NCI-H1694 (cell line): ENCODE measurements around the gene ZNF460.

ENCODE experiments used
- DNase-seq: peaks from one replicate; lab custom pipeline; 2025; lab: John Stamatoyannopoulos, UW

Gene ZNF460

DNA sequence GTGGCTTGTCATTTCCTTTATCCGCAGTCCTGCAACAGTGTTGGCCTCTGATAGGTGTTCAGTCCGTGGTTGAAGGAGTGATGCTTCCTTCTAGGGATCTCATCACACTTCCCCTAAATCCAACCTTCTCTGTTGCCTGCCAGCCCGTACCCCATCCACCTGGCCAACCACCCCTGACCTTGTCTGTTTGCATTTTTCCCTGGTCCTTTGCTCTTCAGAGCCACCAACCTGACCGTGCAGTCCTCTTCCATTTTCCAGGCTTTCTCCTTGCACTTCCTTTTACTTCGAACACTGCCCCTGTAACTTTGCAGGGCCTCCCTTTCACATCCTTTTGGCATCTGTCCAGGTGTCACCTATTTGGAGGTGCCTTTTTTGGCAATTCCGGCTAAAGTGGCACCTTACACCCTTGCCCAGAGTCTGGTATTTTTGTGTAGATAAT lies 696 bp downstream of the ZNF460 start:
- DNase-seq, result peak; percentile 2

DNA sequence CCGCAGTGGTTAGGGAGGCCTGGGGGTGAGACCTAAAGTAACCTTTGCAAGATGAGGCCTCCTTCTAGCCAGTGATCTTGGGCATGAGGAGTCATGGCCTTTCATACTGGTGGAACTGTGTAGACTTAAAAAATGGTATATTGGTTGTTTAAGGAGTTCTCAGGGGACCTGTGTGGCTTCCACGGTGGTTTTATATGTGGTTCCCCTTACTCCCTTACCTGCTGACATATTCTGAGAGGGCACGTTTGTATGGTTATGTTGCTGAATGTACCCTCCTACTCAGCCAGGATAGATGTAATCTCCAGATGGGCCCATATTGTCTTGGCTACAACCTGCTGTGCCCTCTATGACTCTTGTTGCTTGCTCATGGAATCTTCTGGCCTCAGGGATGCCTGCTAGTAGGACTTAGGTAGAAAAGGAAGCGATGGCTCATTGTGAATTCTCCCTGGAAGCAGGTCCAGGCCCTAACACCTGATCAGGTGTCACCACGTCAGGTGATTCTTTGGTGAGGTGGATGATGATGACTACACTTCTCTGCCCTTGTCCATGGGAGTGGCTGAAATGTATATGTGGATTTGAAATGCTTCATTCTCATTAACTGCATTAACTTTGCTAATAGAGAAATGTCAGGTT lies 1.8 kb downstream of the ZNF460 start:
- no peak for DNase-seq

DNA sequence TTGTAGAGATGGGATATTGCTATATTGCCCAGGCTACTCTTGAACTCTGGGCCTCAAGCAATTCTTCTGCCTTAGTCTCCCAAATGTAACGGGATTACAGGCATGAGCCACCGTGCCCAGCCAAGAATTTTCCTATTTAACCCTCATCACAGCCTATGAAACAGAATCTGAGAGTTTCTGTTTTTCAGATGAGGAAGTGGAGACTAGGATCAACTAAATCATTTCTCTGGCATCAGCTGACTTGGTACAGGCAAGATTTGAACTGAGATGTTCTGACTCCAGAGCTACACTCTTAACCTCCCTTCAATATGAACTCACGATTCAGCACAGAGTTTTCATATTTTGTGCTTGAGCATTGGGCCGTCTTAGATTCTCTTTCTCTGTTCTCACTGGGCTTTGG lies 8.1 kb downstream of the ZNF460 start:
- DNase-seq, result no peak

DNA sequence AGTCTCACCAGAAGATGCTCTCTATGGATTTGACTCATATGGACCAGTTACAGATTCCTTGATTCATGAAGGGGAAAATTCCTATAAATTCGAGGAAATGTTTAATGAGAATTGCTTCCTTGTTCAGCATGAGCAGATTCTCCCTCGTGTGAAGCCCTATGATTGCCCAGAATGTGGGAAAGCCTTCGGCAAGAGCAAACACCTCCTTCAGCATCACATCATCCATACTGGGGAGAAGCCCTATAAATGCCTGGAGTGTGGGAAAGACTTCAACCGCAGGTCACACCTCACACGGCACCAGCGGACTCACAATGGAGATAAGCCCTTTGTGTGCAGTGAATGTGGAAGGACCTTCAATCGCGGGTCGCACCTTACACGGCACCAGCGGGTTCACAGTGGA lies 10.7 kb downstream of the ZNF460 start:
- DNase-seq, result no peak

DNA sequence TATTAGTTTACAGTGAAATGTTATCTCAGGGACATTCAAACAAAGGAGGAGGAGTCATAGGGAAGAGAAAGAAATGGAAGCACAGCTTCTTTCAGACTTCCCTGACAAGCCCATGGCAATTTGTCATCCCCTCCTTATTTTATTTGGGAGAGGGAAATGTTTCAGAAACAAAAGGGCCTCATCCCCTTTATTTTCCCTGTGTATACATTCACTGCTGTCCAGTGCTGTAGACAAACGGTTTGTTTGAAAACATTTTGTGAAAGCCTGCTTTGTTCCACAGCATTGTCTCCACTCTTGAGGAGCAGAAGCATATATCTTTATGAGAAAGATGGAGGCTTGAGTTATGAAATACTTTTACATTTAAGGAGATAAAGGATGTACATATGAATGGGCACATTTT lies 12.3 kb downstream of the ZNF460 start:
- no peak for DNase-seq

DNA sequence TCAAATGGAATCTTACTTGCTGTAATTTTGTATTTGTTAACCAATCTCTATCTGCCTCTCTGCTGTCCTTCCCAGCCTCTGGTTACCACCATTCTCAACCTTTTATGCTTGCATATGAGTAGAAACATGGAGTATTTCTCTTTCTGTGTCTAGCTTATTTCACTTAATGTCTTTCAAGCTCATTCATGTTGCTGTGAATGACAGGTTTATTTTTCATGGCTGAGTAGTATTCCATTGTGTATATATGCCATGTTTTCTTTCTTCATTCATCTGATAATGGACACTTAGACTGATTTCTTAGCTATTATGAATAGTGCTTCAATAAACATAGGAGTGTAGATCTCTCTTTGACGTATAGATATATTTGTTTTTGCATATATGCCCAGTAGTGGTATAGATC lies 13.4 kb downstream of the ZNF460 start:
- DNase-seq, result no peak

DNA sequence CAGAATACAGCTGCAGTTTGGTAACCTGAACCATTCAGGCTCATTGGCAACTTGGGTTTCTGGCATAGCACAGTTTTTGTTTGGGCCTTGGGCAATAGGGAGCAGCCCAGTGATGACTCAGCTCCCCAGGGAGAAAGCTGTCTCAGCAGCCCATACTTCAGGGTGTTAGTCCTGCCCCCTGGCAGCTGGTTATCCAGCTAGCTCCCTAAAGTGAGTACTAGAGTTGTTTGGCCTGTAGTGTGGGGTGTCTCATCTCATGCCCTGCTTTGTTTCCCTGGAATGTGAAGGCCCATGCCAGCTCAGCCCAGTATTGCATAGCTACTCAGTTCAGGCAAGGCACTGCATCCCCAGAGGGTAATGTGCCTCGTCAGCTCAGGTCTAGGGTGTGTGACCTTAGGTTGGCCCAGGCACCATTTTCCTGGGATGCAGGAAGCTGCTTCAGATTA lies 21.8 kb downstream of the ZNF460 start:
- no peak for DNase-seq

DNA sequence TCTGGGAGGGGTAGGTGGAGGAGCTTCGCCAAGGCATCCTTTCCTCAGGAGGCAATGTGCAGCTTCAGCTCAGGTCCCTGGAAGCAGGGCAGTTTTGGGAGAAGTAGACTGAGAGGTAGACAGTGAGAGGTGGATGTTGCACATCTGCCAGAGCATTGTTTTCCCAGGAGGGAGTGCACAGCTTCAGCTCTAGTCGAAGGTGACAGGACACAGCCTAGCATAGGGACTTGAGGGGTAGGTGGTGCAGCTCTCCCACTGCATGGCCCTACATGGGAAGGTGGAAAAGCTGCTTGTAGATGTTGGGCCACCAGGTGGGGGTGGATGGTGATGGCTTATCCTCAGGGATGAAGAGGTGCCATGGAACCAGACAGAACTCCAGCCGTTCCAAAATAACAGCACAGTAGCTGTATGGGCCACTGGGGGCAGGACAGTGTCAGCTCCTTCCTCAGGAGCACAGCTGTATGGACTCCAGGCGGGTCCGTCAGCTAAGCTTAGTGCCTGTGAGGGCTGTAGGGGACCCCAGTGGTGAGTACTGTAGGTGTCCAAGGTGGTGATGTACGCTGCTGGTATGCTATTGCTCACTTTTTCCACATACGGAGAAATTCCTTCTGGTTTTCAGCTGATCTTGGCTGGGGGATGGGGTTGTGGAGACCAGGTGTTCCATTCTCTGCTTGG lies 22.6 kb downstream of the ZNF460 start:
- DNase-seq, result no peak

DNA sequence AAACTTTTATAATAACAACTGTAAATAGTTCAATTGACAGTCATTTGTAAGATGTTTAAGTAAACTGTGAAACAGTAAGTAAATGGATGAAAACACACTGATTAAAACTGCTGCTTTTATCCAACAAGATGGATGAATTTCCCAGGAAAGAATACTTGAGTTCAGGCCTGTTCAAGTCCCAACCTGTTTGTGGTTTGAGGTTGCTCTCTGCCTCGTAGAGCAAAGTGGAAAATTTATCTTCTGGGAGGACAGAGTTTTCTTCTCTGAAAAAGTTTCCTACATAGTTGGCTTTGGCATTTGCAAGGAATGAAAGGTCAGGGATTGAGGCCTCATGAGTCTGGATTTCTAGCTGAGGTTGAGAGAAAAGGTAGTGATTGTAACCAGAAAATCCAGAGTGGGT lies 24.8 kb downstream of the ZNF460 start:
- no peak for DNase-seq

DNA sequence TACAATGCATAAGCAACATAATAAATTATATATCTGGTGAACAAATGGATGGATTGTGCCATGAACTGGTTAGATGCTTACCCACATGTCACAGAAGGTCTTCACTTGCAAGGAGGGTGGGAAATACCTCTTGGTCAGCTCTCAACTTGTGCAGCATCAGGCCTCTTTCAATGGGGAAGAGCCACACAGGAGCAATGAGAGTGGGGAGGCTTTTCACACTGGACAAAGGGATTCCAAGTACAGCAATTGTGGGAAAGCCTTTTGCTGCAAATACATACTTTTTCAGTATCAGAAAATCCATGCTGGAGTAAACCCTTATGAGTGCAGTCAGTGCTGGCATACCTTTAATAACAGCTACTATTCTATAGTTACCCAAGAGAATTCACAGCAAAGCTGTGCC lies 28.2 kb downstream of the ZNF460 start:
- DNase-seq, result no peak

DNA sequence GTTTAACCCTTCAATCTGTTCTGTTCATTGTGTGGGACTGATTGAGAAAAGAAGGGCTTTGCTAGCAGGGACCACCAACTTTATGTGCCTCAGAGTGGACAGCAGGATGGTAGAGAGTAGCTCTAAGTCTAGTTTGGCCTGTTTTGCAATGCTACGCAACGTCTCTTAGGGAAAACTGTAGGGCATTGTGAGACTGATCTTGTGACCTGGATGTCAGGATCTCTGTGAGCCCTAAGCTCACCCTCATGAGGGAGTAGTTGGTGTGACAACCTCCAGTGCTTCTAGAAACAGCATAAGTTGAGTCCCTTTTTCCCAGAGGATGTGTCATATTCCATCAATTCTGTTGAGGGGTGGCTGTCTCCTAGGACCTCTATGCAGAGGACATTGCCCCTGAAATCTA lies 30.5 kb downstream of the ZNF460 start:
- DNase-seq, result no peak

DNA sequence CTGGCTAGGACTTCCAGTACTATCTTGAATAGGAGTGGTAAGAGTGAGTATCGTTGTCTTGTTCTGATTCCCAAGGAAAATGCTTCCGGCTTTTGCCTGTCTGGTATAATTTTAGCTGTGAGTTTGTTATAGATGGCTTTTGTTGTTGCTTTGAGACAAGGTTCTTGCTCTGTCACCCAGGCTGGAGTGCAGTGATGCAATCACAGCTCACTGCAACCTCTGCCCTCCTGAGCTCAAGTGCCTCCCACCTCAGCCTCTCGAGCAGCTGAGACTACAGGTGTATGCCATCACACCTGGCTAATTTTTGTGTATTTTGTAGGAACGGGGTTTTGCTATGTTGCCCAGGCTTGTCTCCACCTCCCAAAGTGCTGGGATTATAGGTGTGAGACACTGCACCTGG lies 33.9 kb downstream of the ZNF460 start:
- DNase-seq, result no peak

DNA sequence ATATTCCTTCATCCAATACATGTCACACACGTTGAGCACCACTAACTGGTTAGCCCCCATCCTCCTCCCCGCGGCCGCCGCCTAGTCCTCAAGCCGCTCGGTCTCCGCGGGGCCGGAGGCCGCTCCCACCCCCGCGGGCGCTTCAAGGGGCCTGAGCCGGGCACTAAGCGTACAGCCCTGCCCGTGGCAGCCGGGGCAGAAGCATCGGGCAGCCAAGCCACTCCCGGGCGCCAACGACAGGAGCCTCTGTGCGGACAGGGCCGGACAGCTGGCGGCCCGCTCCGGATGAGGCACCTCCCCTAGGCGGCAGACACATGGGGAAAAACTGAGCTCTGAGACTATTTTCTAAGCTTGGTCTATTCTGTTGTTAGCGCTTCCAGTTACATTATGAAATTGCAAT lies 37.2 kb downstream of the ZNF460 start:
- DNase-seq, result no peak

DNA sequence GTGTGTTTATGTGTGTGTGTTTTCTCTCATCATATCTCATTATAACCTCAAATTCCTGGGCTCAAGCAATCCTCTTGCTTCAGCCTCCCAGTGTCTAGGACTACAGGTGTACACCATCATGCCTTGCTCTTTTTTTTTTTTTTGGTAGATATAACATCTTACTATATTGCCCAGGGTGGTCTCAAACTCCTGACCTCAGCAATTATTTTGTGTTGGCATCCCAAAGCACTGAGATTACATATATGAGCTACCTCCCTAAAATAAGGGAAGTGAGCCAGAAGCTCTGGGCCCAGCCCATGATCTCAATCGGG lies 39.5 kb downstream of the ZNF460 start:
- no peak for DNase-seq

DNA sequence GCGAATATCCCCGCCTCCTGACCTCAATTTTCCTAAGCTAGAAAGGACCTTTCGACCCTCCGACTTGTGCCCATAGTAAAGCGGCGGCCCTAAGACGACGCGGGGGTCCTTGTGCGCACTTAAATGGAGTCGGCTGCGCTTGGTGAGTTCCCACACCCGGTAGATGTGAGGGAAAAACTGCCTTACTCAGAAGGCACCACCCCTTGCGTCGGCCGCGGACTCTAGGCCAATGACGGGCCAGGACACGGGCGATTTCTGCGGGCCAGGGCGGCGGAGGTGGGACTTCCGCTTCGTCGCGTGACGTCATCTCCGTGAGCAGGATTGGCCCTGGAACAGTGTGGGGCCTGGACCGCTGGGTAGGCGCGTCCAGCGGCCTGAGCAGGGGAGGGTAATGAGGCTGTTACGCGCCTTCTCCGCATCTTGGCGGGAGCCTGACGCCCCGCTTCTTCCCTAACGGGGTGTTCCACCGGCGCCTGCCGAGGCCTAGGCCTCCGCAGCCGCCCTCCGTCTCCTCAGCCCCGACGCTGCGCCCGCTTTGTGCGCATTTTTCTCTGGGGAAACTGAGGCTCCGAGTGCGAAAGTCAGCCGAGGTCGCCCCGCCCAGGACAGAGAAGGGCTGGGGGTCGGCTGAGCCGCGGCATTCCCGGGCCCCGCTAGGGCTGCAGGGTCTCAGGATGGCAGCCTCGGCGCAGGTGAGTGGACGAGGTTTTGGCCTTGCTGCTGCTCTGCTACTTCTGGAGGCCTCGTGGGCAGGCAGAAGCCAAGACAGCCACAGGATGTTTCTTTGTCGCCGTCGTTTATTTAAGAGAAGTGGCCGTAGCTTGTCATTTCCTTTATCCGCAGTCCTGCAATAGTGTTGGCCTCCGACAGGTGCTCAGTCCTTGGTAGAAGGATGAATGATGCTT lies 40.1 kb downstream of the ZNF460 start, which contains the start of gene ZNF543:
Gene ZNF543, plus strand, starts transcription at position 293 of the 905 bp plus-strand sequence. Its CDS starts 382 bp downstream, at position 675.
- DNase-seq, result peak; percentile 90

DNA sequence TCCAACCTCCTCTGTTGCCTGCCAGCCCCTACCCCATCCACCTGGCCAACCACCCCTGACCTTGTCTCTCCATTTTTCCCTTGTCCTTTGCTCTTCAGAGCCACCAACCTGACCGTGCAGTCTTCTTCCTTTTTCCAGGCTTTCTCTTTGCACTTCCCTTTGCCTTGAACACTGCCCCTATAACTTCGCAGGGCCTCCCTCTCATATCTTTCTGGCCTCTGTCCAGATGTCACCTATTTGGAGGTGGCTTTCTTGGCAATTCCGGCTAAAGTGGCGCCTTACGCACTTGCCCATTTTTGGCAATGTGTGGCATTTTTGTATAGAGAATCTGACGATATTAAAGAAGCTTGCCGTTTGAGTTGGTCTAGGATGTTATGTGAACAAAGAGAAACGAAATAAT lies 40.8 kb downstream of the ZNF460 start:
- DNase-seq, result no peak

DNA sequence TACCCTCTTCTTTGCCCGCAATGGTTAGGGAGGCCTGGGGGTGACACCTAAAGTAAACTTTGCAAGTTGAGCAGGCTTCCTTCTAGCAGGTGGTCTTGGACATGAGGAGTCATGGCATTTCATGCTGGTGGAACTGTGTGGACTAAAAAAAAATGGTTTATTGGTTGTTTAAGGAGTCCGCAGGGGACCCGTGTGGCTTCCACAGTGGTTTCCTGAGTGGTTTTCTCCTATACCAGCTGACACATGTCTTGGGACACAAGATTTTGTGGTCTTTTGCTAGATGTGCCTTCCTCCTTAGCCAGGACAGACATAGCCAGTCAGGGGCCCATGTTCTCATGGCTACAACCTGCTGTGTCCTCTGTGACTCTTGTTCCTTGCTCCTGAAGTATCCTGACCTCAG lies 41.5 kb downstream of the ZNF460 start:
- no peak for DNase-seq

DNA sequence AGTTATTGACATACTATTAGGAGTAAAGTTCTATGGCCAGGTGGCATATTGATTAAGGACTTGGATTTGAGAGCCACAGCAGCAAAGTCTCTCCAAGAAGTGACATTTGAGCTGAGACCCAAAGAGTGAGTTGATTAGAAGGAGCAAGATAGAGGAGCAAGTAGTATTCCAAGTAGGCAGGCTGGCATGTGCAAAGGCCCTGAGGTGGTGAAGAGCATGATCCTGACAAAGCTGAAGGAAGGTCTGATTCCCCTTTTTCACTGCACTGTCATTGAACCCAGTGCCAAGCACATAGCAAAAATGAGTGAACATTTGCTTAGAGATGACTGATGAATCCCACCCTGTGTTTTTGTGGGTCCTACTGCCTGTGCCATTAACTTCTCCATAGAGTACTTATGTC lies 44.7 kb downstream of the ZNF460 start:
- no peak for DNase-seq

DNA sequence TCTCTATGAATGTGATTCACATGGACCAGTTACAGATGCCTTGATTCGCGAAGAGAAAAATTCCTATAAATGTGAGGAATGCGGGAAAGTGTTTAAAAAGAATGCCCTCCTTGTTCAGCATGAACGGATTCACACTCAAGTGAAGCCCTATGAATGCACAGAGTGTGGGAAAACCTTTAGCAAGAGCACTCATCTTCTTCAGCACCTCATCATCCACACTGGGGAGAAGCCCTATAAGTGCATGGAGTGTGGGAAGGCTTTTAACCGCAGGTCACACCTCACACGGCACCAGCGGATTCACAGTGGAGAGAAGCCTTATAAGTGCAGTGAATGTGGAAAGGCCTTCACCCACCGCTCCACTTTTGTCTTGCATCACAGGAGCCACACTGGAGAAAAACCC lies 47.7 kb downstream of the ZNF460 start:
- no peak for DNase-seq

DNA sequence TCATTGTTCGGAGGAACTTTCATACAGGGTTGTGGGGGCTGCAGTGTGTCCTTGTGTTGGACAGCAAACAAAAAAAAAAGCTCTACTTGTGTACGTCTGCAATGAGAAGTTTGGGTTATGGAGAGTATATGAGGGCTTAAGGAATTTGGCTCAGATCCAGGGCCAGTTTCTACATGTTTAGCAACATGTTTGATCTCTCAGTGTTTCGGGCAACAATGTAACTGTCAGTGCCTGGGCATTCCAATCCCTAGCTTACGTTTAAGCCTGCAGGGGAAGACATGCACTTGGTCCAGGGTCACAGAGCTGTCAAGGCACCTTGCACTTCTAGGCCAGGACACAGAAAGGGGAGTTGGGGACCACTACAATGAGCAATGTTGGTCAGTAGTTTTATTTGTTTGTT lies 53.9 kb downstream of the ZNF460 start:
- DNase-seq, result no peak

DNA sequence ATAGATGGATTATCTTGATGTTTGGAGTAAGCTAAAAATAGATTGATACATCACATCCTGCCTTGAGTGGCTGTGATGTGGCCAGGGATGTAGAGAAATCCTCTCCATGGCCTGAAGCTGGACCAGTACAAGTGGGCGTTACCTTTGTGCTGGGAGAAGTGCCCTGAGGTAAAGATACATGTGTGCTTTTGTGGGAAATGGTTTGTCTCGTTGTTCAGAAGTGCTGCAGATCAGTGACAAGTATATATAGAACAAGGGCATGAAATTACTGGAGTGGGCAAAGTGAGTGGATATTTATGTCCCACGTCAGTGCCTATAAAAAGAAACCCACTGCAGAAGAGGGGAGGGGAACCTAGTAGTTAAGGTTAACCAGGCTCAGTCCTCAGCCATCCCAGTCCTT lies 58.6 kb downstream of the ZNF460 start:
- no peak for DNase-seq

DNA sequence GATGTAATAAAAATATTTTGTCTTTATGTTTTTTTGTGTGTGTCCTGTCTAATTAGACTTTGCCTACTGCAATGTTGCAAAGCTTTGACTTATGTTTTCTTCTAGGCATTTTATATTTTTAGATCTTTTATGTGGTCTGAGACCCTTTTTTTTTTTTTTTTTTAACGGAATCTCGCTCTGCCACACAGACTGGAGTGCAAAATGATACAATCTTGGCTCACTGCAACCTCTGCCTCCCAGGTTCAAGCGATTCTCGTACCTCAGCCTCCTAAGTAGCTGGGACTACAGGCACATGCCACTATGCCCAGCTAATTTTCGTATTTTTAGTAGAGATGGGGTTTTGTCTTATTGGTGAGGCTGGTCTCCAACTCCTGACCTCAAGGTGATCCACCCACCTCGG lies 62.3 kb downstream of the ZNF460 start:
- no peak for DNase-seq
